HL-60 (cell line): ENCODE measurements around the gene PGAM2.
A peak's percentile ranks its signal among the peaks of the same experiment; 100 is the strongest.

Experiments
- CTCF ChIP-seq: IDR thresholded peaks from one replicate; pipeline ENCODE4 v1.5.1; 2011; ENCODE audit warnings: low read length, control low read depth, inconsistent platforms; ENCODE audit not compliant: insufficient read depth
- GABPA ChIP-seq: IDR thresholded peaks from 2 replicates; pipeline ENCODE4 v1.6.1; 2012; ENCODE audit warnings: low read depth
- POLR2AphosphoS5 ChIP-seq: IDR thresholded peaks from 2 replicates; pipeline ENCODE4 v1.6.1; 2012; ENCODE audit warnings: low read depth
- REST ChIP-seq: IDR thresholded peaks from 2 replicates; pipeline ENCODE4 v1.6.1; 2012; ENCODE audit warnings: low read depth; ENCODE audit not compliant: insufficient replicate concordance
- SPI1 ChIP-seq: IDR thresholded peaks from 2 replicates; pipeline ENCODE4 v1.6.1; 2012; ENCODE audit warnings: low read depth, mild to moderate bottlenecking, borderline replicate concordance

- no peak for TF ChIP-seq CTCF
- peak; percentile 65 for TF ChIP-seq POLR2AphosphoS5
- TF ChIP-seq GABPA, result no peak
- TF ChIP-seq SPI1, result no peak
- no peak for TF ChIP-seq REST
These were observed at the start of gene PGAM2 for GRCh38 chr7:44065431-44066110.
